BLaER1 (cell line): ENCODE results near the gene SP3.

Source experiments
- H3K27ac ChIP-seq: shearing (Covaris generic); formaldehyde crosslinking; 2 replicates; pipeline ENCODE4 v1.8.1; 2022
- H3K27me3 ChIP-seq: shearing (Covaris generic); formaldehyde crosslinking; 2 replicates; pipeline ENCODE4 v1.8.1; 2022
- H3K36me3 ChIP-seq: shearing (Covaris generic); formaldehyde crosslinking; 2 replicates; pipeline ENCODE4 v1.8.1; 2022
- H3K4me1 ChIP-seq: shearing (Covaris generic); formaldehyde crosslinking; 2 replicates; pipeline ENCODE4 v1.8.1; 2022
- H3K4me2 ChIP-seq: shearing (Covaris generic); formaldehyde crosslinking; 2 replicates; pipeline ENCODE4 v1.8.1; 2022
- H3K4me3 ChIP-seq: shearing (Covaris generic); formaldehyde crosslinking; 2 replicates; pipeline ENCODE4 v1.8.1; 2022
- H3K9ac ChIP-seq: shearing (Covaris generic); formaldehyde crosslinking; 2 replicates; pipeline ENCODE4 v1.8.1; 2022
- H3K9me3 ChIP-seq: shearing (Covaris generic); formaldehyde crosslinking; 2 replicates; pipeline ENCODE4 v1.8.1; 2022
- H4K20me1 ChIP-seq: shearing (Covaris generic); formaldehyde crosslinking; 2 replicates; pipeline ENCODE4 v1.8.1; 2022
- Cebpa-rat ChIP-seq: shearing (Covaris generic); IDR thresholded peaks from 2 replicates; pipeline ENCODE4 v1.8.1; 2022

SP3 gene

GRCh38 chr2:173934895-173935294 is 30.3 kb downstream of the SP3 start:
- Histone ChIP-seq H3K4me3 (no peak overlapping the region), H3K4me2 (no peak overlapping the region), H3K27me3 (no peaks in the 10 kb centered on the region), H3K9me3 (0 out of 2 replicates have a peak, but pooled peaks cover 7% of the 10 kb centered on the region), H3K4me1 (peaks cover 2% of the 10 kb centered on the region), H4K20me1 (peaks cover 98% of the 10 kb centered on the region), H3K9ac (no peak overlapping the region), H3K27ac (no peak overlapping the region), H3K36me3 (peaks cover 64% of the 10 kb centered on the region)
- no peak for TF ChIP-seq Cebpa-rat

DNA sequence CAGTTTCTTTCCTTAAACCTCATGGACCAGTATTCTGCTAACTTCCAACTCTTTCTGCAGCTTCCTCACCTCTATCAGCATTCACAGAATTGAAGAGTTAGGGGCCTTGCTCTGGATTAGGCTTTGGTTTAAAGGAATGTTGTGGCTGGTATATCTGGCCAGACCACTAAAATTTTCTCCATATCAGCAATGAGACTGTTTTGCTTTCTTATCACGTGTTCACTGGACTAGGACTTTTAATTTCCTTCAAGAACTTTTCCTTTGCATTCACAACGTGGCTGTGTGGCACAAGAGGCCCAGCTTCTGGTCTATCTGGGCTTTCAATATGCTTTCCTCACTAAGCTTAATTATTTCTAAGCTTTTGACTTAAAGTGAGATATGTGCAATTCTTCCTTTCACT is 33.4 kb downstream of the SP3 start:
- H3K9ac ChIP-seq, result no peak overlapping the region
- H3K27ac ChIP-seq, result no peak overlapping the region
- H3K36me3 ChIP-seq, result peaks cover 85% of the 10 kb centered on the region
- no peak overlapping the region for H3K4me2 ChIP-seq
- no peaks in the 10 kb centered on the region for H3K27me3 ChIP-seq
- no peak for TF ChIP-seq Cebpa-rat
- no peaks in the 10 kb centered on the region for H3K4me1 ChIP-seq
- 0 out of 2 replicates have a peak, but pooled peaks cover 12% of the 10 kb centered on the region for H3K9me3 ChIP-seq
- H3K4me3 ChIP-seq, result no peak overlapping the region
- peaks cover 98% of the 10 kb centered on the region for H4K20me1 ChIP-seq

DNA sequence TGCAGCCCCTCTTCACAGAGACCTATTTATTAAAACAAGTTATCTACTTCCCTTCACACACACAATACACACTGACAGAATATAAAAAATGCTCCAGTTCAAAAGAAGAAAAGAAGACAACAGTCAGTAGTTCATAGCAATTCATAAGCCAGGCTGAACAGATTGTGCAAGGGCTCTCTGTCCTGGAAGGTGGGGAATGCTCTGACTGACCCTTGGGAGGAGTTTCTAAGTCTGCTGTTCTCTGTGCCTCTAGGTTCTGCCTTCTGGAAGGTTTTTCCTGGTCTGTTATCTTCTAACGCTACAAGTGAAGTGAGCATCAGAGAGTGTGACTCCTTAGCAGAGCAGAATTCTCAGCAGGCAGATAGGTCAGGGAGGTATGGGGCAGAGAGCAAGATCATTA is 35.7 kb downstream of the SP3 start:
- H3K27me3 ChIP-seq, result no peaks in the 10 kb centered on the region
- H3K4me2 ChIP-seq, result no peak overlapping the region
- 0 out of 2 replicates have a peak, but pooled peaks cover 12% of the 10 kb centered on the region for H3K9me3 ChIP-seq
- no peak overlapping the region for H3K27ac ChIP-seq
- H4K20me1 ChIP-seq, result peaks cover 98% of the 10 kb centered on the region
- no peak overlapping the region for H3K9ac ChIP-seq
- no peak for TF ChIP-seq Cebpa-rat
- no peaks in the 10 kb centered on the region for H3K4me1 ChIP-seq
- peaks cover 69% of the 10 kb centered on the region for H3K36me3 ChIP-seq
- H3K4me3 ChIP-seq, result no peak overlapping the region

GRCh38 chr2:173926875-173927274 is 38.3 kb downstream of the SP3 start:
- H3K9me3 ChIP-seq, result 0 out of 2 replicates have a peak, but pooled peaks cover 6% of the 10 kb centered on the region
- no peaks in the 10 kb centered on the region for H3K4me1 ChIP-seq
- no peak overlapping the region for H3K9ac ChIP-seq
- no peaks in the 10 kb centered on the region for H3K27me3 ChIP-seq
- peaks cover 100% of the 10 kb centered on the region for H4K20me1 ChIP-seq
- H3K27ac ChIP-seq, result no peak overlapping the region
- H3K36me3 ChIP-seq, result peaks cover 54% of the 10 kb centered on the region
- H3K4me2 ChIP-seq, result no peak overlapping the region
- H3K4me3 ChIP-seq, result no peak overlapping the region
- no peak for TF ChIP-seq Cebpa-rat

DNA sequence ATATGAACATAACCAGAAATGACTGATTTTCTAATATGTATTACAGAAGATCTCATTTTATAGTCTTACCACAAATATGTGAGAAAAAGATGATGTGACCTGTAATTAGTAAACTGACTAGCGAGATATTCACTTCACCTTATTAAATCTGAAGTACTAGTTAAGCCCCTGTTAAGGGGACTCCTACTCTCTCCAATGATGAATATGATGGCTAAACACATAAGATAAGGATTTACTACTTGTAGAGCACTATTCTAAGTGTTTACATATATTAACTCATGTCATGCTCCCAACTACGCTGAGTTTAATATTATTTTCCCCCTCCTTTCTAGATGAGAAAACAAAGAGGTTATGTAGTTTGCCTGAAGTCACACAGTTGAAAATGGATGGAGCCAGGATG is 40.9 kb downstream of the SP3 start:
- no peak overlapping the region for H3K4me3 ChIP-seq
- H3K9ac ChIP-seq, result no peak overlapping the region
- H4K20me1 ChIP-seq, result peaks cover 100% of the 10 kb centered on the region
- peaks cover 40% of the 10 kb centered on the region for H3K36me3 ChIP-seq
- H3K9me3 ChIP-seq, result 0 out of 2 replicates have a peak, but pooled peaks cover 6% of the 10 kb centered on the region
- no peaks in the 10 kb centered on the region for H3K4me1 ChIP-seq
- no peak overlapping the region for H3K27ac ChIP-seq
- no peaks in the 10 kb centered on the region for H3K27me3 ChIP-seq
- no peak for TF ChIP-seq Cebpa-rat
- no peak overlapping the region for H3K4me2 ChIP-seq

GRCh38 chr2:173922760-173923159 is 42.4 kb downstream of the SP3 start:
- Histone ChIP-seq H3K9ac (no peak overlapping the region), H3K27ac (no peak overlapping the region), H3K27me3 (no peaks in the 10 kb centered on the region), H3K4me3 (no peak overlapping the region), H4K20me1 (peaks cover 100% of the 10 kb centered on the region), H3K36me3 (peaks cover 39% of the 10 kb centered on the region), H3K4me1 (no peaks in the 10 kb centered on the region), H3K4me2 (no peak overlapping the region), H3K9me3 (no peaks in the 10 kb centered on the region)
- no peak for TF ChIP-seq Cebpa-rat

- Histone ChIP-seq H3K27me3 (no peaks in the 10 kb centered on the region), H3K9ac (no peak overlapping the region), H3K4me1 (no peaks in the 10 kb centered on the region), H3K36me3 (peaks cover 43% of the 10 kb centered on the region), H4K20me1 (peaks cover 100% of the 10 kb centered on the region), H3K27ac (no peak overlapping the region), H3K9me3 (no peaks in the 10 kb centered on the region), H3K4me3 (no peak overlapping the region), H3K4me2 (no peak overlapping the region)
- TF ChIP-seq Cebpa-rat, result no peak
Measured at GRCh38 chr2:173922068-173922467, 43.1 kb downstream of the SP3 start.

DNA sequence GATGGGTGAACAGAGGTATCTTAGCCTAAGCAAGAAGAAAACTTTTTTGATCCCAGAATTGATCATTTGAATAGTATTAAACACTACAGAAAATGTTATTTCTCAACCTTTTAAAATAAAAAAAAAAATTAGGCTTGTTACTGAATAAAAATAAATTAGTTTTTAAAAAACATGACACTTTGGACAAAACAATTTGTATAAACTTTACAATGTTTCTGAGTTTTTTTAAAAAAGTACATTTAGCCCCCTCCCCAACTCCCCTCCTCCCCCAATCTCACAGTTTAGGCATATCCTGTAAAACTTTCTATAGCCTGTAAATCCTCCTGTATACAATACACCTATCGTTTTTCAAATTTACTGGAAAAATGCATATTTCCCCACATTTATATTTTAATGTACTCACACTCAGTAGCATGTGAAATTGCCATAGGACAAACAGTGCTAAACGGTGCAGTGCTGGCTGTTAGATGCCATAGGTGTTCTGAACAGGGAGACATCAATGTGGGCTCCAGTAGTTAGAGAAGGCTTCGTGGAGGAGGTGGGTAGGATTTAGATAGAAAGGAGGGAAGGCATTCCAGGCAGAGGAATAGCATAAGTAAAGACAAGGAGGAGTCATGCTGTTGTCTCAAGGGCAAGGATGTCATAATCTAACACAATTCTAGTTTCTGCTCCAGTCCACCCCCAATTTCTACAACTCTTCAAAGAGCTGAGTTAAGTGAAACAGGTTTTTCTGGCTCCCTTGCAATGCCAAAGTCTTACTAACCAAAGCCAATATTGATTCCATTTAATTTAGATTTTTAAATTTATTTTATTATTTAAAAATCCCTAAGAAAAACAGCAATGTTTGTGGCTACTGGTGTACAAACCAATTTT is 50.9 kb downstream of the SP3 start:
- Histone ChIP-seq H3K4me1 (no peaks in the 10 kb centered on the region), H3K9ac (no peak overlapping the region), H3K27ac (no peak overlapping the region), H3K4me3 (no peak overlapping the region), H3K9me3 (no peaks in the 10 kb centered on the region), H3K36me3 (peaks cover 83% of the 10 kb centered on the region), H4K20me1 (peaks cover 84% of the 10 kb centered on the region), H3K27me3 (no peaks in the 10 kb centered on the region), H3K4me2 (no peak overlapping the region)
- no peak for TF ChIP-seq Cebpa-rat

- TF ChIP-seq Cebpa-rat, result no peak
Measured at GRCh38 chr2:173909846-173910245, 55.3 kb downstream of the SP3 start.

DNA sequence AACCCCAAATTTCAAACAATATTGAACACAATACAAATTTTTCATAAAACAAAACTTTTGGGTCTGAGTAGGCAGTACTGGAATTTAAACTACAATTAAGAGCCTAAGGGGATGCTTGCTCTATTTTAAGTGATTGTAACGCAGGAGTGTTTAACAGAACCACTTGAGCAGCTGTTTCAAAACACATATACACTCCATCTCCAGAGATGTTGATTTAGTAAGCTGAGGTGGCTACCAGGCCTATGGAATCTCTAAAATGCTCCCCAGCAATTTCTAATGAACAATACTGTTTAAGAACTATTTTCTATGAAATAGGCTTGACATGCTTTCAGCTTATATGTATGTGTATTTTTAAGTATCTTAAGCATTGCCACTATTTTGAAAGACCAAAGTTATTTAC is 58.5 kb downstream of the SP3 start:
- Histone ChIP-seq H3K9ac (no peak overlapping the region), H3K4me1 (no peaks in the 10 kb centered on the region), H3K4me3 (no peak overlapping the region), H3K27ac (no peak overlapping the region), H4K20me1 (peaks cover 11% of the 10 kb centered on the region), H3K27me3 (no peaks in the 10 kb centered on the region), H3K4me2 (no peak overlapping the region), H3K9me3 (no peaks in the 10 kb centered on the region), H3K36me3 (peaks cover 71% of the 10 kb centered on the region)
- no peak for TF ChIP-seq Cebpa-rat

More at GRCh38 chr2:173909846-173910245, 55.3 kb downstream of the SP3 start:
- H3K9me3 ChIP-seq, result no peaks in the 10 kb centered on the region
- no peaks in the 10 kb centered on the region for H3K4me1 ChIP-seq
- no peak overlapping the region for H3K27ac ChIP-seq
- H3K4me2 ChIP-seq, result no peak overlapping the region
- H3K9ac ChIP-seq, result no peak overlapping the region
- H3K36me3 ChIP-seq, result peaks cover 85% of the 10 kb centered on the region
- no peak overlapping the region for H3K4me3 ChIP-seq
- no peaks in the 10 kb centered on the region for H3K27me3 ChIP-seq
- peaks cover 40% of the 10 kb centered on the region for H4K20me1 ChIP-seq
